Measurements from ENCODE around the gene PCSK5.

The PCSK5 gene

DNA sequence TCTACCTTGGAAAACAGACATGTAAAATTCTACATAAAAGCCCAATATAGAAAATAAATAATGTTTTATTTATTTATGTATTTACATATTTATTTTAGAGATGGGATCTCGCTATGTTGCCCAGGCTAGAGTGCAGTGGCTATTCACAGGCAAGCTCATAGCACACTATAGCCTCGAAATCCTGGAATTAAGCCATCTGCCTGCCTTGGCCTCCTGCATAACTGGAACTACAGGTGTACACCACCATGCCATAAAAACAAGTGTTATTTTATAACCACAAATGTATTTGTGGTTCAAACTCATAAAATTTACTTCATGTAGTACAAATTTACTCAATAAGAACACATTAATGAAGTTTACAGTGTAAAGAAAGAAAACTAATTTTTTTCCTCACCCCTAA is 510.7 kb downstream of the PCSK5 start:
- no peak overlapping the region for H3K4me3 ChIP-seq (ENCODE audit: low read depth, low read length)
- DNase-seq (ENCODE audit: low read depth): no peak

DNA sequence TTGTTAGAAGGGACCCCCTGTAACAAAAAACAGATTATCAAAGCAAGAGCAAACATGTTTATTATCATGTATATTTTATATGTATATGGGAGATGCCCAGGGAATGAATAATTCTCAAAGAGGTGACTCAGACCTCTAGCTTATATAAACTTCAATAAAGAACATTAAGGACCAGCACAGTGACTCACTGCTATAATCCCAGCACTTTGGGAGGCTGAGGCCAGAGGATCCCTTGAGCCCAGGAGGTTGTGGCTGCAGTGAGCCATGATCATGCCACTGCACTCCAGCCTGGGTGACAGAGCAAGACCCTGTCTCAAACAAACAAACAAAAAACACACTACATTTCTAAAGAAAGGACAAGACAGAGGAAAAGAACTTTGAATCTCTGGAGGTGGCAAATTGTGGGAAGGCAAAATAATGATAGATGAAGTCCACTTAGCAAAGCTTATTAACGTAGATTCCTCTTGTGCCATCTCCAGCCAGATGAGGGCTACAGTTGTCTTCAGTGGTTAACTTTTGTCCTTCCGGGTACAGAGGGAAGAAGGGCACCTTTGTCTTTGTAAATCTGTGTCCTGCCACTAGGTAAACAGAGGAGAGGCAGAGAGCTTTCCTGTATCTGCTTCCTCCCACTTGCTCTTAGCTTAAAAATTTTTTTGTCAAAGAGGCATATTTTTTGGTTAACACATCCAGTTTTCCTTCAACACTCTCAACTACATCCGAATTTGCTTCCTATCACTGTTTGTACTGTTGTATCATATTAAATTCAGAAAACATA is 511.3 kb downstream of the PCSK5 start:
- H3K4me3 ChIP-seq (ENCODE audit: low read depth, low read length): no peak overlapping the region
- DNase-seq (ENCODE audit: low read depth): no peak
- TF ChIP-seq, protein P1, sequence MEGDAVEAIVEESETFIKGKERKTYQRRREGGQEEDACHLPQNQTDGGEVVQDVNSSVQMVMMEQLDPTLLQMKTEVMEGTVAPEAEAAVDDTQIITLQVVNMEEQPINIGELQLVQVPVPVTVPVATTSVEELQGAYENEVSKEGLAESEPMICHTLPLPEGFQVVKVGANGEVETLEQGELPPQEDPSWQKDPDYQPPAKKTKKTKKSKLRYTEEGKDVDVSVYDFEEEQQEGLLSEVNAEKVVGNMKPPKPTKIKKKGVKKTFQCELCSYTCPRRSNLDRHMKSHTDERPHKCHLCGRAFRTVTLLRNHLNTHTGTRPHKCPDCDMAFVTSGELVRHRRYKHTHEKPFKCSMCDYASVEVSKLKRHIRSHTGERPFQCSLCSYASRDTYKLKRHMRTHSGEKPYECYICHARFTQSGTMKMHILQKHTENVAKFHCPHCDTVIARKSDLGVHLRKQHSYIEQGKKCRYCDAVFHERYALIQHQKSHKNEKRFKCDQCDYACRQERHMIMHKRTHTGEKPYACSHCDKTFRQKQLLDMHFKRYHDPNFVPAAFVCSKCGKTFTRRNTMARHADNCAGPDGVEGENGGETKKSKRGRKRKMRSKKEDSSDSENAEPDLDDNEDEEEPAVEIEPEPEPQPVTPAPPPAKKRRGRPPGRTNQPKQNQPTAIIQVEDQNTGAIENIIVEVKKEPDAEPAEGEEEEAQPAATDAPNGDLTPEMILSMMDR (conservative IDR thresholded peaks at IDR 0.05; ENCODE audit: low read depth, low read length): no peak

More for the DNA sequence above, 510.7 kb downstream of the PCSK5 start:
- TF ChIP-seq, protein P1 (conservative IDR thresholded peaks at IDR 0.05; ENCODE audit: low read depth, low read length): no peak

DNA sequence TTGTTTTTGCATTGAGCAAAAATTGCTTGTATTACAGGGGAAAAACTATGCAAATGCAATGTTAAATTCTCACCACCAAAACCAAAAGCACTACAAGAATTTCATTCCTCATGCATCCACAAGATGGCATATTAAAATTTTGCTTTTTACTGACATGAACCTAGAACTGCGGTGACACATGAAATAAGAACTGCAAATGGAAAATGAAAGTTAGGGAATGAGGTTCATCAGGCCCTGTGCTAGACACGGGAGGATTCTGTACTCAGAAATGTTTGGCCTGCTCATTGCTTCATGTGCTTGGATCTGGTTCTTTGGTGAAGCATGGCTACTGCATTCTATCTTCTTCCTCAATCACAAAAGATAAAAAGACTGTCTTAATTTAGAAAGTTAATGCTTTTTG is 512.9 kb downstream of the PCSK5 start:
- TF ChIP-seq, protein P1 (conservative IDR thresholded peaks at IDR 0.05; ENCODE audit: low read depth, low read length): peak; percentile 61
- DNase-seq (ENCODE audit: low read depth): peak; percentile 94
- H3K4me3 ChIP-seq (ENCODE audit: low read depth, low read length): no peak overlapping the region

DNA sequence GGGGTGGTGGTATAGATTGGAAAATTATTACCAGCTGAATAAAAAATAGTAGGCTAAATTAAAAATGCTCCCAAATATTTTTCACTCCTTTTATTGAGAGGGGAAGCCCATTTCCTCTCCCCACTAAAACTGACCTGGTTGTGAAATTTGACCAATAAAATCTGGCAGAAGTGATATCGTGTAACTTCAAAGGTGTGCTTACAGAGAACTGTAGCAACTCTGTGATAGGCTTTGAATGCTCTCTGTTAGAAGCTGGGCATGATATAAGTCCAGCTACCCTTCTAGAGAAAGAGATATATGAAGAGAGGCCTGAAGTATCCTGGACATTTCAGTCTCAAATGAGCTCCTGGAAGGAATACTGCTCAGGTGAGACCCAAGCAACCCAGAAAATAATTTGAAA is 513.9 kb downstream of the PCSK5 start:
- TF ChIP-seq, protein P1 (conservative IDR thresholded peaks at IDR 0.05; ENCODE audit: low read depth, low read length): no peak
- H3K4me3 ChIP-seq (ENCODE audit: low read depth, low read length): no peak overlapping the region
- DNase-seq (ENCODE audit: low read depth): no peak

DNA sequence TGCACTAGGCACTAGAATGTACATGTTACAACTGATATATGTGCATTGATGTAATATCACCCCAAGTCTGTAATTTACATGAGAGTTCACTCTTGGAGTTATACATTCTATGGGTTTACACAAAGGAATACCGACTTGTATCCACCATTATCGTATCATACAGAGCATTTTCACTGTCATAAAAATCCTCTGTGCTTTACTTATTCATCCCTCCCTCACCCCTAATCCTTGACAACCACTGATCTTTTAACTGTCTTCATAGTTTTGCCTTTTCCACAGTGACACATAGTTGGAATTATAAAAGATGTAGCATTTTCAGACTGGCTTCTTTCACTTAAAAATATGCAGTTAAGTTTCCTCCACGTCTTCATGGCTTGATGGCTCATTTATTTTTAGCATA is 514.9 kb downstream of the PCSK5 start:
- H3K4me3 ChIP-seq (ENCODE audit: low read depth, low read length): no peak overlapping the region
- TF ChIP-seq, protein P1 (conservative IDR thresholded peaks at IDR 0.05; ENCODE audit: low read depth, low read length): no peak
- DNase-seq (ENCODE audit: low read depth): no peak

DNA sequence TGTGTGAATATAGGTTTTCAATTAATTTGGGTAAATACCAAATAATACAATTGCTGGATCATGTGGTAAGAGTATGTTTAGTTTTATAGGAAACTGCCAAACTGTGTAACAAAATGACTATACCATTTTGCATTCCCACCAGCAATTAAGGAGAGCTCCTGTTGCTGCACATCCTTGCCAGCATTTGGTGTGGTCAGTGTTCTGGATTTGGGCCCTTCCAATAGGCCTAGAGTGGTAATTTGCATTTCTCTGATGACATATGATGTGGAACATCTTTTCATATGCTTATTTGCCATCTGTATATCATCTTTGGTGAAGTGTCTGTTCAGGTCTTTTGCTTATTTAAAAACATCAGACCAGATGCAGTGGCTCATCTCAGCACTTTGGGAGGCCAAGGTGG is 515.4 kb downstream of the PCSK5 start:
- H3K4me3 ChIP-seq (ENCODE audit: low read depth, low read length): no peak overlapping the region
- no peak for DNase-seq (ENCODE audit: low read depth)
- TF ChIP-seq, protein P1 (conservative IDR thresholded peaks at IDR 0.05; ENCODE audit: low read depth, low read length): no peak

All from choroid plexus epithelial cell (primary cell).